GM21786 (cell line): ENCODE measurements around the gene GBP3.
"Not testable (repeated sequence)": the region's sequence is repeated elsewhere in the genome, so short reads cannot be mapped to it uniquely, and the experiment has no call there.

Experiments
- ATAC-seq: cut with Tn5 transposase; IDR thresholded peaks from one replicate; pipeline ENCODE4 v1.9.1; 2021; ENCODE audit not compliant: unreplicated experiment

GBP3 gene

DNA sequence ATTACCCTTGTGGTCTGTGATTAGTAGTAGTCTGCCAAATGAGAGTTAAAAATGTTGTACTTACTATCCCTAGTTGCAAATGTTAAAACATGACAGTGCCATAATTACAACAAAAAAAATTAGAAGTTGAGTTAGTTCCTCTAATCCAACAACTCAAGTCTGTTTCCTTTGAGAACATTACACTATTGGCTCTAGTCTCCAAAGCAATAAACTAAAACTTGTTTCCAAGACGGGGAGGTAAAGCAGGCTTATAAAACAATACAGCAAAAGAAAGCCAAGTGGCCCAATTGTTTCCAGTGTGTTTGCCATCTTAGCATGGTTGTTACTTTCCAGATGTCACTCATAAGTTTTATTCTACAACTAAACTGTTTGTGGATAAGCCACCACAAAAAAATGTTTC, 41.8 kb downstream of the GBP3 start:
- no peak for ATAC-seq

- ATAC-seq: no peak
Observed at GRCh38 chr1:88979749-88980116, 42.9 kb downstream of the GBP3 start.

DNA sequence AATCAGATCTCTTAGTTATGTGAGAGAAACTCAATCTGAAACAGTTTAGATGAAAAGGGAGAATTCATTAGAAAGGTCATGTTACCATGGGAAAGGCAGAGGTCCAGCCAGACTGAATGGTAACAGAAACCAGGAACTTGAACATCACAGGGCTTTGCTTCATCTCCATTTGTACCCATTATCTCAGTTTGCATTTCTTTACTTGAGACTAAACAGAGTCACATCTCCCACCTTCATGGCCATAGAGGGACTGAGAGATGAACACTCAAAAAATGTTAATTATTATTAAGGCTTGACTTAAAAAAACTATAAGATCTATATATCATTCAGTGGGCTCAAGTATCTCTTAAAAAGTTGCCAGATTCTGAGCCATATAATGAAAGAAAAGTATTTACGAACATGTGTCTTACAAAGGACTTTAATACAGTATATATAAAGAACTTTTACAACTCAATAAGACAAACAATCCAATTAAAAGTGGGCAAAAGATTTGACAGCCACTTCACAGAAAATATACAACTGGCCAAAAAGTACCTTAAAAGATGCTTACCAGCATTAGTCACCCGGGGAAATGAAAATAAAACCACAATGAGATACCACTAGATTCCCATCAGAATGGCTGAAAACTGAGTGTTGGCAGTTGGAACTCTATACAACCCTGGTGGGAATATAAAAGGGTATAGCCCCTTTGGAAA, 43.5 kb downstream of the GBP3 start:
- no peak for ATAC-seq

DNA sequence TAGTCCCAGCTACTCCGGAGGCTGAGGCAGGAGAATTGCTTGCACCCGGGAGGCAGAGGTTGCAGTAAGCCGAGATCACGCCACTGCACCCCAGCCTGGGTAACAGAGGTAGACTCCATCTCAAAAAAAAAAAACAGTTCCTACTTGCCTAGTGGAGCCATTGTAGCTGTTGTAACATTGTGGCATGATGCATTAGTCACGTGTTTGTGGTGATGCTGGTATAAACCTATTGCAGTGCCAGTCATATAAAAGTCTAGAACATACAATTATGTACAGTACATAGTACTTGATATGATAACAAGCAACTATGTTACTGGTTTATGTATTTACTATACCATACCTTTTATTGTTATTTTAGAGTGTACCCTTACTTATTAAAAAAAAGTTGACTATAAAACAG, 46.4 kb downstream of the GBP3 start:
- ATAC-seq: no peak

GRCh38 chr1:88974616-88975172, 48.0 kb downstream of the GBP3 start:
- not testable (repeated sequence) for ATAC-seq

DNA sequence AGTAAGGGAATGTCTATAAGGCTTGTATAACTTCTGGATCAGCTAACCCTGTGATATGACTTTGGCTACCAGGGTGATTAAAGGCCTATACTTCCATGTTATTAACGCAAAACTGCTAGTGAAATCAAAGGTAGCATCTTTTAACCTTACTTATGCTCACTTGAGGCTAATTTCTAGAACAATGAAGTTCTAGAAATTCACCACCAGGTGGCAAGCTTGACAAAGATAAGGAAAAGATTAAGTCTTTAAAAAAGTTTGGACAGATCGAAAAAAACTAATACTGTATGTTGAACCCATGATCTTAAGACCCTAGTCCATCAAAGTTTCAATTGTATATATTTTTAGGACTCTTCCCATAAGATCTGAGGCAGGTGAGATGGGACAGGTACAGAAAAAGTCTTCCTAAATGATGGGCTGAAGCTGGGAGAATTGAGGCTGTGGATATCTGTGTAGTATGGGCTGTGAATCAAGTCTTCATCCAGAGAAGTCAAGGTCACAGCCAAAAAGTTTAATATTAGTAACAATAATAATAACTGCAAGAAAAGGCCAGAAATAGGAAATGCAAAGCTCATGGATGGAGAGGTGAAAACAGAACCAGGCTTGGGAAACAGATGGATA, 49.0 kb downstream of the GBP3 start:
- ATAC-seq: no peak

- no peak for ATAC-seq
Observed at GRCh38 chr1:88961647-88962275, 60.9 kb downstream of the GBP3 start.

GRCh38 chr1:88961081-88961480, 61.6 kb downstream of the GBP3 start:
- no peak for ATAC-seq
